Measurements from ENCODE around the gene PCYT1A.
"Not testable (repeated sequence)": the region's sequence is repeated elsewhere in the genome, so short reads cannot be mapped to it uniquely, and the experiment has no call there.

The PCYT1A gene

GRCh38 chr3:196320137-196320536, 32.6 kb upstream of the PCYT1A start:
- Histone ChIP-seq H3K36me3 (peaks cover 5% of the 10 kb centered on the region), H3K4me1 (no peaks in the 10 kb centered on the region; the same call in 1 of the 2 replicates), H3K9me3 (no peaks in the 10 kb centered on the region), H3K27me3 (no peaks in the 10 kb centered on the region), H3K4me3 (ENCODE audit: low read depth, low read length) (no peak overlapping the region)
- DNase-seq = no peak
- TF ChIP-seq CTCF (IDR thresholded peaks at IDR 0.05; ENCODE audit: low read depth, low read length) = no peak

GRCh38 chr3:196317687-196318467, 30.4 kb upstream of the PCYT1A start, which contains the start of gene DYNLT2B:
Gene DYNLT2B (minus strand): TSS chr3:196318240. CDS start chr3:196318152, 88 bp downstream.
- TF ChIP-seq CTCF (IDR thresholded peaks at IDR 0.05; ENCODE audit: low read depth, low read length) = no peak
- Histone ChIP-seq H3K9me3 (no peaks in the 10 kb centered on the region), H3K27me3 (no peaks in the 10 kb centered on the region), H3K36me3 (peaks cover 5% of the 10 kb centered on the region), H3K4me1 (no peaks in the 10 kb centered on the region), H3K4me3 (ENCODE audit: low read depth, low read length) (peak within 1 kb of the TSS; percentile 72)
- peak; percentile 95 for DNase-seq

DNA sequence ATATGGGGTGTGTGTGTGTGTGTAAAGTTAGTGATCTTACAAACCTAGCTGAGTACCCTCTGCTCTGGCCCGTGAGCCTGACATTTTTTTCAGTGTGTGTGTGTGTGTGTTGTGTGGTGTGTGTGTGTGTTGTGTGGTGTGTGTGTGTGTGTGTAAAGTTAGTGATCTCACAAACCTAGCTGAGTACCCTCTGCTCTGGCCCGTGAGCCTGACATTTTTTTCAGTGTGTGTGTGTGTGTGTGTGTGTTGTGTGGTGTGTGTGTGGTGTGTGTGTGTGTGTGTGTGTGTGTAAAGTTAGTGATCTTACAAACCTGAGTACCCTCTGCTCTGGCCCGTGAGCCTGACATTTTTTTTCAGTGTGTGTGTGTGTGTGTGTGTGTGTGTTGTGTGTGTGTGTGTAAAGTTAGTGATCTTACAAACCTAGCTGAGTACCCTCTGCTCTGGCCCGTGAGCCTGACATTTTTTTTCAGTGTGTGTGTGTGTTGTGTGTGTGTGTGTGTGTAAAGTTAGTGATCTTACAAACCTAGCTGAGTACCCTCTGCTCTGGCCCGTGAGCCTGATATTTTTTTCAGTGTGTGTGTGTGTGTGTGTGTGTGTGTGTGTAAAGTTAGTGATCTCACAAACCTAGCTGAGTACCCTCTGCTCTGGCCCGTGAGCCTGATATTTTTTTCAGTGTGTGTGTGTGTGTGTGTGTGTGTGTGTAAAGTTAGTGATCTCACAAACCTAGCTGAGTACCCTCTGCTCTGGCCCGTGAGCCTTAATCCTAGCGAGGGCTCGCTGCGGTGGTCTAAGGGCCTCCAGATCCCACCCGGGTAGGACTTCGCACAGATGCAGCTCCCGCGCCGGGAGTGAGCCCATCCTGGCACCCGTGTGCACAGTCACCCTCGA, 29.5 kb upstream of the PCYT1A start:
- H3K4me3 ChIP-seq (ENCODE audit: low read depth, low read length) = peak overlapping the region; percentile 72
- not testable (repeated sequence) for H3K27me3 ChIP-seq, H3K4me1 ChIP-seq, H3K9me3 ChIP-seq, H3K36me3 ChIP-seq, DNase-seq

- H3K4me1 ChIP-seq = no peaks in the 10 kb centered on the region
- DNase-seq = no peak
- peaks cover 5% of the 10 kb centered on the region for H3K36me3 ChIP-seq
- TF ChIP-seq CTCF (IDR thresholded peaks at IDR 0.05; ENCODE audit: low read depth, low read length) = no peak
- no peaks in the 10 kb centered on the region for H3K27me3 ChIP-seq
- H3K4me3 ChIP-seq (ENCODE audit: low read depth, low read length) = no peak overlapping the region
- no peaks in the 10 kb centered on the region for H3K9me3 ChIP-seq
These were observed 28.3 kb upstream of the PCYT1A start for GRCh38 chr3:196315821-196316220.

- TF ChIP-seq CTCF (IDR thresholded peaks at IDR 0.05; ENCODE audit: low read depth, low read length) = no peak
- Histone ChIP-seq H3K36me3 (peaks cover 5% of the 10 kb centered on the region), H3K9me3 (no peaks in the 10 kb centered on the region), H3K27me3 (no peaks in the 10 kb centered on the region), H3K4me1 (no peaks in the 10 kb centered on the region), H3K4me3 (ENCODE audit: low read depth, low read length) (no peak overlapping the region)
- DNase-seq = no peak
These were observed 27.1 kb upstream of the PCYT1A start for GRCh38 chr3:196314597-196314996.

DNA sequence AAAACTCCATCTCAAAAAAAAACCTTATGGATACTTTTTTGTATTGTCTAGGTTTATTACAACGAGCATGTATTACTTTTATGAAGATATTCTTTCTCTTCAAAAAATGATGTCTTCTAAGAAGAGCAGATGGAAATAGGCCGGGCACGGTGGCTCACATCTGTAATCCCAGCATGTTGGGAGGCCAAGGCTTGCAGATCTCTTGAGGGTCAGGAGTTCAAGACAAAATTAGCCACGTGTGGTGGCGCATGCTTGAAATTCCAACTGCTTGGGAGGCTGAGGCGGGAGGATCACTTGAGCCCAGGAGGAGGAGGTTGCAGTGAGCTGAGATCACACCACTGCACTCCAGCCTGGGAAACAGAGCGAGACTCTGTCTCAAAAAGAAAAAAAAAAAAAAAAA, 26.6 kb upstream of the PCYT1A start:
- H3K36me3 ChIP-seq; H3K4me3 ChIP-seq (ENCODE audit: low read depth, low read length); H3K4me1 ChIP-seq; H3K9me3 ChIP-seq; H3K27me3 ChIP-seq; DNase-seq: not testable (repeated sequence)

- not testable (repeated sequence) for H3K36me3 ChIP-seq; H3K27me3 ChIP-seq; H3K9me3 ChIP-seq; H3K4me3 ChIP-seq (ENCODE audit: low read depth, low read length); H3K4me1 ChIP-seq; DNase-seq
These were observed 15.4 kb upstream of the PCYT1A start for GRCh38 chr3:196302960-196303359.

GRCh38 chr3:196302551-196302950, 15.0 kb upstream of the PCYT1A start:
- not testable (repeated sequence) for H3K27me3 ChIP-seq; H3K9me3 ChIP-seq; H3K4me3 ChIP-seq (ENCODE audit: low read depth, low read length); H3K4me1 ChIP-seq; DNase-seq; H3K36me3 ChIP-seq
